GM15510 (cell line): ENCODE measurements around the gene CACUL1.

Experiments used
- POLR2A ChIP-seq: IDR thresholded peaks from 3 replicates; pipeline ENCODE4 v1.6.1; 2011; ENCODE audit warnings: borderline replicate concordance; ENCODE audit not compliant: insufficient read length; ENCODE audit errors: extremely low read depth

Gene CACUL1

GRCh38 chr10:118687472-118687871 lies 67.3 kb downstream of the CACUL1 start:
- TF ChIP-seq POLR2A = no peak

DNA sequence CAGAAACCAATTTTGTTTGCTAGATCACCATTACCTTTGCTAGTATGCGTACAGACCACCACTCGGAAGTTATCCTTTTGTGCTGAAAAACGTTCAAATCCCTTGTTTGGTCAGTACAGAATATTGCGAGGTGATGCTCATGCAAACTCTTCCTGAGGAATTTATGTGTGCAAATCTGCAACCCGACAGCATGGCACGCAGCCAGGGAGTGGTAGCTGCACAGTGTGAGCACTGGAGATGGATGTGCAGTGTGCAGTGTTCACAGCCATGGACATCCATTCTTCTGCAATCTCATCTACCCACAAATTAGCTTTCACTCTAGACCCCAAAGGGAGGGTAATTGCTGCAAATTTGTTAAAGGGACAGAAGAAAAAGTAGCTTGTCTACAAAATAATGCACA lies 72.2 kb downstream of the CACUL1 start:
- no peak for TF ChIP-seq POLR2A

DNA sequence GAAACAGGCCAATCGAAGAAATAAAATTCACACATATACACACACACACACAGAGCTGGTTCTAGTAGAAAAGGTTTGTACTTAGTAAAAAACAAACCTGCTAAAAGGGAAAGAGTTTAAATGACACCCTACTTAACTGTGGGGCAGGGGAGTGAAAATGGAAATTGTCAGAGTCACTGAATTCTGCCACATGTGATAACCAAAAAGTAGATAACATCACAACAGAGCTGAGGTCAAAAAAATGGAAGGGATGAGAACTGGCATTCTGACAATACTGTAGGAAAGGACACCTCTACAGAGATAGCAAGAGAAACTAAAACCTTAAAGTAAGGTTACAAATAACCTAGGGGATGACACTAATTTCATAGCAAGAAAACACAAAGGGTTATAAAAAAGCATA lies 74.6 kb downstream of the CACUL1 start:
- TF ChIP-seq POLR2A = no peak

DNA sequence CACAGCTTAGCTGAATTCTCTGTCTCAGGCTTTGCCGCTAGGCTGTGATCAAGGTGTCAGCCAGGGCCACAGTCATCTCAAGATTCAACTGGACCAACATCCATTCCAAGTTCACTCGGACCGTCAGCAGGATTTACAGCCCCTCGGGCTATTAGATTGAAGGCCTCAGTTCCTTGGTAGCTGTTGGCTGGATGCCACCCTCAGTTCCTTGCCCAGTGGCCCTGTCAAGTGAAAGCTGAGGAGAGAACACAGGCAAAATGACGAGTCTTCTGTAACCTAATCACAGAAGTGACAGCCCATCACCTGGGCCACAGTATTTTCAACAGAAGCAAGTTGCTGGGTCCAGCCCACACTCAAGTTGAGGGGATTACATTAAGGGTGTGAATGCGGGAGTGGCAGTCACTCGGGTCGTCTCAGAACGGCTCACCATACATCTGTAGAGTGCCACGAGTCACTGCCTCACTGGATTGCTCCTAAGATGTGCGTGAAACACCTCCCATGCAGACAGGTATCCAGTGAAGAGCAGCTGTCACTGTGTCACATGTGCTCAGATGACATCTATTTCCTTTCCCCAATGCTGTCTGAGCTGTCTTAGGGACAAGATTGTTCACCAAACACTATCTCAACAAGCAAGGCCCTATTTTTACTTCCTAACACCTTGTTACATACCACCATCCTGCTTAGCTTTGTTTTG lies 80.4 kb downstream of the CACUL1 start:
- no peak for TF ChIP-seq POLR2A

GRCh38 chr10:118672766-118673715 lies 81.7 kb downstream of the CACUL1 start:
- no peak for TF ChIP-seq POLR2A

DNA sequence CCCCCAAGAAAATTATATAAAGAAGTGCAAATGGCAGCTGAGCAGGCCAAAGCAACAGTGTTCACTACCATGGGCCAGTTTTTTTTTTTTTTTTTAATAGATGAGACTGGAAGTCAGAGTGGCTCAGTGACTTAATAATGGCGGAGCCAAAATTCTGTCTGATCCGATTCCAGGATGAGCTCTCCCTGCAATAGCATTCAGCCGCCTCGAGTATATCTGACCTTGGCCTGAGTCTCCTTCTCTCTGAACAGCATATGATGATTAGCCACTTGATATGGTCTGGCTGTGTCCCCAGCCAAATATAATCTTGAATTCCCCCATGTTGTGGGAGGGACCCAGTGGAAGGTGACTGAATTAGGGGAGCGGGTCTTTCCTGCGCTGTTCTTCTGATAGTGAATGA lies 82.6 kb downstream of the CACUL1 start:
- no peak for TF ChIP-seq POLR2A

- no peak for TF ChIP-seq POLR2A
Measured at GRCh38 chr10:118670472-118671124, 84.2 kb downstream of the CACUL1 start.

- TF ChIP-seq POLR2A = no peak
Measured at GRCh38 chr10:118669835-118670234, 84.9 kb downstream of the CACUL1 start.

GRCh38 chr10:118669020-118669791 lies 85.6 kb downstream of the CACUL1 start:
- no peak for TF ChIP-seq POLR2A

- no peak for TF ChIP-seq POLR2A
Measured at GRCh38 chr10:118668228-118668952, 86.4 kb downstream of the CACUL1 start.

- TF ChIP-seq POLR2A = no peak
Measured at GRCh38 chr10:118667732-118668131, 87.0 kb downstream of the CACUL1 start.

- TF ChIP-seq POLR2A = no peak
Measured at GRCh38 chr10:118666350-118666749, 88.4 kb downstream of the CACUL1 start.

DNA sequence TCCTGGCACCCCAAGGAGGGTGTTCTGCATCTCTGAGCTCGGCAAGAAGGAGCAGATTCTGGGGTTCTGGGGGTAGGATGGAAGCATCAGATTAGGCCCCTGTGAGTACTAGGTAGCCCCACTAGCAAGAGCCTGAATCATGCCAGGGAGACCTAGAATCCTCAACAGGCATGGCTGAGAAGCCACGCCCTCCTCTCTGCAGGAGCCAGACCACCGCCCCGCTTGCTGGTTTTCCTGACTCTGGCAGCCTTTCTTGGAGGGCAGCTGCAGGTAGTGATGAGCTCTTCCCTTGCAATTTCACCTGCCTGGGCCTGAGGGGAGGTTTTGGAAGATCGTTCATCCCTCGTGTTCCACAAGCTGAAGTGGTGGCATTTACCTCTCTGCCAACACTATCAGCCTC lies 90.4 kb downstream of the CACUL1 start:
- no peak for TF ChIP-seq POLR2A

GRCh38 chr10:118663176-118663575 lies 91.6 kb downstream of the CACUL1 start:
- no peak for TF ChIP-seq POLR2A
